Measurements from ENCODE around the gene ABCA7.
"Not testable (repeated sequence)": the region's sequence is repeated elsewhere in the genome, so short reads cannot be mapped to it uniquely, and the experiment has no call there.

The ABCA7 gene

GRCh38 chr19:1018393-1018792 is 21.5 kb upstream of the ABCA7 start:
- DNase-seq = no peak

- no peak for DNase-seq
Measured at GRCh38 chr19:1018932-1019615, 20.8 kb upstream of the ABCA7 start.

- no peak for DNase-seq
Measured at GRCh38 chr19:1019616-1019961, 20.3 kb upstream of the ABCA7 start.

- DNase-seq = no peak
Measured at GRCh38 chr19:1019980-1020867, 19.7 kb upstream of the ABCA7 start.

- peak; percentile 45 to 82 for DNase-seq
Measured at GRCh38 chr19:1020868-1021425, 19.0 kb upstream of the ABCA7 start, which contains the start of gene TMEM259. TMEM259 (minus strand) TSS chr19:1021123; CDS start chr19:1020996, 127 bp downstream.

GRCh38 chr19:1023883-1024188 is 16.1 kb upstream of the ABCA7 start:
- not testable (repeated sequence) for DNase-seq

- DNase-seq = not testable (repeated sequence)
Measured at GRCh38 chr19:1025080-1025479, 14.8 kb upstream of the ABCA7 start.

GRCh38 chr19:1025960-1026782 is 13.7 kb upstream of the ABCA7 start, which contains the start of gene CNN2:
CNN2 (plus strand) TSS chr19:1026608; CDS start chr19:1026662, 54 bp downstream.
- DNase-seq = no peak

GRCh38 chr19:1026783-1027649 is 12.9 kb upstream of the ABCA7 start:
- DNase-seq = no peak

- no peak for DNase-seq
Measured at GRCh38 chr19:1027650-1028061, 12.3 kb upstream of the ABCA7 start.

GRCh38 chr19:1028062-1028926 is 11.6 kb upstream of the ABCA7 start:
- no peak for DNase-seq

GRCh38 chr19:1032264-1032867 is 7.5 kb upstream of the ABCA7 start:
- no peak for DNase-seq

- no peak for DNase-seq
Measured at GRCh38 chr19:1035998-1036621, 3.8 kb upstream of the ABCA7 start.

- DNase-seq = no peak
Measured at GRCh38 chr19:1037621-1038064, 2.3 kb upstream of the ABCA7 start.

- DNase-seq = no peak
Measured at GRCh38 chr19:1038978-1039645, 795 bp upstream of the ABCA7 start.

GRCh38 chr19:1040476-1041271 is 767 bp downstream of the ABCA7 start:
- DNase-seq = peak; percentile 18 to 75

GRCh38 chr19:1041272-1041834 is 1.4 kb downstream of the ABCA7 start:
- no peak for DNase-seq
